ENCODE data around the gene KCNMA1. TPM values are rescaled to one million over a fixed set of nuclear protein-coding genes. Genes with fewer than 3 reads are reported as not detected.

KCNMA1 gene
- total RNA-seq, 1 experiment from 2014 or later: 0.45 TPM

- H3K9me3 Mint-ChIP-seq (ENCODE audit: low read depth, unreplicated experiment): no peaks in the 10 kb centered on the region
- no peak overlapping the region for H3K27ac Mint-ChIP-seq (ENCODE audit: unreplicated experiment)
- no peaks in the 10 kb centered on the region for H3K4me1 Mint-ChIP-seq (ENCODE audit: low read depth, unreplicated experiment)
- no peak for DNase-seq
- intact Hi-C loops (cut with micrococcal nuclease; ENCODE audit: unreplicated experiment): no loop called here
- H3K4me3 Mint-ChIP-seq (ENCODE audit: low read depth, unreplicated experiment): no peak overlapping the region
- CTCF ChIA-PET: interaction anchor here (0.6 kb wide), 1 partner anchor 32 kb away, joined by 3 read pairs; no protein-coding TSS in a partner anchor
- no peaks in the 10 kb centered on the region for H3K36me3 Mint-ChIP-seq (ENCODE audit: insufficient read depth, unreplicated experiment)
- TF ChIP-seq CTCF (IDR thresholded peaks at IDR 0.05; ENCODE audit: unreplicated experiment): no peak
- no TSS peak for BruUV-seq (replicated peaks)
- peaks cover 79% of the 10 kb centered on the region for H3K27me3 Mint-ChIP-seq (ENCODE audit: unreplicated experiment)
These were observed 92.0 kb downstream of the KCNMA1 start for GRCh38 chr10:77545585-77545984.

GRCh38 chr10:77544617-77545016, 93.0 kb downstream of the KCNMA1 start:
- CTCF ChIA-PET: no interaction called here
- no TSS peak for BruUV-seq (replicated peaks)
- no peak for DNase-seq
- H3K4me3 Mint-ChIP-seq (ENCODE audit: low read depth, unreplicated experiment): no peak overlapping the region
- TF ChIP-seq CTCF (IDR thresholded peaks at IDR 0.05; ENCODE audit: unreplicated experiment): no peak
- no peaks in the 10 kb centered on the region for H3K9me3 Mint-ChIP-seq (ENCODE audit: low read depth, unreplicated experiment)
- no peaks in the 10 kb centered on the region for H3K36me3 Mint-ChIP-seq (ENCODE audit: insufficient read depth, unreplicated experiment)
- H3K27me3 Mint-ChIP-seq (ENCODE audit: unreplicated experiment): peaks cover 70% of the 10 kb centered on the region
- H3K4me1 Mint-ChIP-seq (ENCODE audit: low read depth, unreplicated experiment): no peaks in the 10 kb centered on the region
- no peak overlapping the region for H3K27ac Mint-ChIP-seq (ENCODE audit: unreplicated experiment)
- intact Hi-C loops (cut with micrococcal nuclease; ENCODE audit: unreplicated experiment): no loop called here

GRCh38 chr10:77542710-77543259, 94.8 kb downstream of the KCNMA1 start:
- no peak for DNase-seq
- no peak for TF ChIP-seq CTCF (IDR thresholded peaks at IDR 0.05; ENCODE audit: unreplicated experiment)
- BruUV-seq (replicated peaks): no TSS peak
- no peaks in the 10 kb centered on the region for H3K9me3 Mint-ChIP-seq (ENCODE audit: low read depth, unreplicated experiment)
- no peak overlapping the region for H3K27ac Mint-ChIP-seq (ENCODE audit: unreplicated experiment)
- intact Hi-C loops (cut with micrococcal nuclease; ENCODE audit: unreplicated experiment): no loop called here
- CTCF ChIA-PET: no interaction called here
- H3K36me3 Mint-ChIP-seq (ENCODE audit: insufficient read depth, unreplicated experiment): no peaks in the 10 kb centered on the region
- H3K4me1 Mint-ChIP-seq (ENCODE audit: low read depth, unreplicated experiment): no peaks in the 10 kb centered on the region
- H3K4me3 Mint-ChIP-seq (ENCODE audit: low read depth, unreplicated experiment): no peak overlapping the region
- H3K27me3 Mint-ChIP-seq (ENCODE audit: unreplicated experiment): peaks cover 56% of the 10 kb centered on the region

- no peak for TF ChIP-seq CTCF (IDR thresholded peaks at IDR 0.05; ENCODE audit: unreplicated experiment)
- DNase-seq: no peak
- BruUV-seq (replicated peaks): no TSS peak
- H3K4me3 Mint-ChIP-seq (ENCODE audit: low read depth, unreplicated experiment): no peak overlapping the region
- H3K4me1 Mint-ChIP-seq (ENCODE audit: low read depth, unreplicated experiment): no peaks in the 10 kb centered on the region
- H3K36me3 Mint-ChIP-seq (ENCODE audit: insufficient read depth, unreplicated experiment): no peaks in the 10 kb centered on the region
- no peak overlapping the region for H3K27ac Mint-ChIP-seq (ENCODE audit: unreplicated experiment)
- intact Hi-C loops (cut with micrococcal nuclease; ENCODE audit: unreplicated experiment): no loop called here
- H3K27me3 Mint-ChIP-seq (ENCODE audit: unreplicated experiment): peaks cover 51% of the 10 kb centered on the region
- H3K9me3 Mint-ChIP-seq (ENCODE audit: low read depth, unreplicated experiment): no peaks in the 10 kb centered on the region
- CTCF ChIA-PET: interaction anchor here (0.6 kb wide), 1 partner anchor 1427 kb away, joined by 4 read pairs; no protein-coding TSS in a partner anchor
These were observed 95.7 kb downstream of the KCNMA1 start for GRCh38 chr10:77541944-77542343.
